Measurements from ENCODE around the gene VPS54. TPM values are rescaled to one million over a fixed set of nuclear protein-coding genes. Genes with fewer than 3 reads are reported as not detected.

VPS54 gene
- total and polyA plus RNA-seq, 7 experiments from 2014 or later, result 4.5 to 20.8 (median 14.6) TPM

DNA sequence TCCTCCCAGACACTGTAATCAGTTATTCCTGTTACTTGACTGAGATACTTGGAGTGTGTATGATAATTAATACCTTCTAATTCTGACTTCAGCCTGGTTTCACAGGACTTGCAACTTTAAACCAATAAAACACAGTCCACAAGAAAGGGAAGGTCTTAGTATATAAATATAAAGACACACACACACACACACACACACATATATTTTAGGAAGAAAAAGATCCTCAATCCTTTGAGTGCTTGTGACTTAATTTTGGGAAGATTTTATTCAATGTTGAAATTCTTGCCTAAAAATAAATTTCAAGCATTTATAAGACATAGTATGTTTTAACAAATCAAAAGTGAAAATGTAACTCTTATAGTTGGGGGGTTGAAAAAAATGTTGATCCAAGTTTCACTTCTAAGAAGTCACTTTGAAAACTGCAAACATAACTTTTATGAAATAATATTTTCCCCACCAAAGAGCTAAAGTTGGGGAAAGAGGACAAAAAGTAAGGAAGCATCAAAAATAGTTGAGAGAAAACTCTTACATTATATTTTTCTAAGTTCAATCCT, 824 bp upstream of the VPS54 start:
- no peaks in the 10 kb centered on the region for H3K27me3 Mint-ChIP-seq
- POLR2A ChIA-PET, result interaction anchor here (0.6 to 2.6 kb wide), 8 partner anchors 12 to 848 kb away, joined by 3 to 7 read pairs (median 4); no protein-coding TSS in a partner anchor
- H3K9me3 ChIP-seq (ENCODE audit: control insufficient read depth in 2 of 3, low read length in 3 of 3), result no peaks in the 10 kb centered on the region
- peaks cover 0 to 9% (median 4%) of the 10 kb centered on the region in 5 donors for H3K36me3 Mint-ChIP-seq
- no peak for ATAC-seq
- peak overlapping the region; percentile 44 for H3K4me3 ChIP-seq (ENCODE audit: low read length)
- H3K27ac ChIP-seq (ENCODE audit: low read depth, low read length), result peak overlapping the region; percentile 79
- H3K4me3 Mint-ChIP-seq, result peak overlapping the region; percentile 86 to 100 (median 93)
- no peaks in the 10 kb centered on the region for H3K27me3 ChIP-seq (ENCODE audit: control insufficient read depth in 2 of 2, insufficient read depth in 2 of 2, low read length in 2 of 2)
- CTCF ChIA-PET, result interaction anchor here (1.0 kb wide), 1 partner anchor 16 kb away, joined by 3 read pairs; no protein-coding TSS in a partner anchor
- no peaks in the 10 kb centered on the region for H3K36me3 ChIP-seq (ENCODE audit: control insufficient read depth in 2 of 3, insufficient read depth in 3 of 3, low read length in 3 of 3)
- intact Hi-C loops (cut with micrococcal nuclease), result loop anchor here (1.0 to 10.0 kb wide), 14 partner anchors 16 to 1415 kb away; partner anchors contain the start of genes MDH1 (in 2 of the 2), UGP2 (in 2 of the 2), WDPCP (in 2 of the 2) and ACTR2 (in 1 of the 2)
- peak in 1 of 9 donors; percentile 9 for DNase-seq
- H3K4me1 Mint-ChIP-seq, result peaks cover 20 to 60% (median 49%) of the 10 kb centered on the region in 7 donors
- H3K27ac Mint-ChIP-seq, result peak overlapping the region; percentile 90 to 100 (median 97)
- H3K4me1 ChIP-seq (ENCODE audit: control insufficient read depth in 2 of 2, insufficient read depth in 2 of 2, low read length in 2 of 2), result peaks cover 22 to 31% of the 10 kb centered on the region in 2 donors
- H3K9me3 Mint-ChIP-seq, result peaks cover 0 to 3% (median 0%) of the 10 kb centered on the region in 11 donors

DNA sequence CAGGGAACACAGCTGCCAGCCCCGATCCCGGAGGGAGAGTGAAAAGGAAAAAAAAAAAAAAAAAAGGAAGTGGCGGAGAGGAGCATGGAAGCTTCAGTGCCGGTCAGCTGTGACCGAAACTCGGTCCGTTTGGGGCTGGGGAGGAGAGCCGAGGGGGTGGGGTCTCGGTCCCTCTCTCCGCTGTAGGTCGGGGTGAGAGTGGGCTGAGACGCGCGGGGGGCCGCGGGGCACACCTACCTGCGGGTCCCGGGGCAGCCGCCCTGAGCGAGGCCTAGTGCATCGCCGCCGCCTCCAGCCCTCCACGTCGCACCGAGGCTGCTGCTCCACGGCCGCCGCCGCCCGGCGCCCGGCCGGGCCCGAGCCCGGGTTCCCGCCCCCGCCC, 536 bp downstream of the VPS54 start:
- H3K4me1 Mint-ChIP-seq, result peaks cover 20 to 60% (median 48%) of the 10 kb centered on the region in 7 donors
- H3K36me3 Mint-ChIP-seq, result peaks cover 0 to 9% (median 4%) of the 10 kb centered on the region in 5 donors
- DNase-seq, result peak in 2 of 9 donors; percentile 10 to 16
- Histone ChIP-seq H3K27me3 (ENCODE audit: control insufficient read depth in 2 of 2, insufficient read depth in 2 of 2, low read length in 2 of 2) (no peaks in the 10 kb centered on the region), H3K4me1 (ENCODE audit: control insufficient read depth in 2 of 2, insufficient read depth in 2 of 2, low read length in 2 of 2) (peaks cover 22 to 31% of the 10 kb centered on the region in 2 donors), H3K4me3 (ENCODE audit: low read length) (peak overlapping the region; percentile 86), H3K27ac (ENCODE audit: low read depth, low read length) (peak overlapping the region; percentile 79), H3K9me3 (ENCODE audit: control insufficient read depth in 2 of 3, low read length in 3 of 3) (no peaks in the 10 kb centered on the region), H3K36me3 (ENCODE audit: control insufficient read depth in 2 of 3, insufficient read depth in 3 of 3, low read length in 3 of 3) (no peaks in the 10 kb centered on the region)
- peak; percentile 65 for ATAC-seq
- H3K27ac Mint-ChIP-seq, result peak overlapping the region; percentile 95 to 100 (median 97)
- H3K27me3 Mint-ChIP-seq, result no peaks in the 10 kb centered on the region
- ChIA-PET CTCF (interaction anchor here (0.6 to 1.8 kb wide), 3 partner anchors 11 to 312 kb away, joined by 3 to 9 read pairs (median 3); no protein-coding TSS in a partner anchor), POLR2A (interaction anchor here (0.6 to 1.8 kb wide), 5 partner anchors 17 to 1112 kb away, joined by 3 to 7 read pairs (median 3); partner anchors contain the start of gene UGP2)
- peak overlapping the region; percentile 94 to 100 (median 98) for H3K4me3 Mint-ChIP-seq
- H3K9me3 Mint-ChIP-seq, result peaks cover 0 to 3% (median 0%) of the 10 kb centered on the region in 11 donors
- intact Hi-C loops (cut with micrococcal nuclease), result loop anchor here (1.0 to 10.0 kb wide), 13 partner anchors 18 to 1416 kb away; partner anchors contain the start of genes MDH1 (in 2 of the 2), UGP2 (in 2 of the 2), WDPCP (in 2 of the 2) and ACTR2 (in 1 of the 2)

DNA sequence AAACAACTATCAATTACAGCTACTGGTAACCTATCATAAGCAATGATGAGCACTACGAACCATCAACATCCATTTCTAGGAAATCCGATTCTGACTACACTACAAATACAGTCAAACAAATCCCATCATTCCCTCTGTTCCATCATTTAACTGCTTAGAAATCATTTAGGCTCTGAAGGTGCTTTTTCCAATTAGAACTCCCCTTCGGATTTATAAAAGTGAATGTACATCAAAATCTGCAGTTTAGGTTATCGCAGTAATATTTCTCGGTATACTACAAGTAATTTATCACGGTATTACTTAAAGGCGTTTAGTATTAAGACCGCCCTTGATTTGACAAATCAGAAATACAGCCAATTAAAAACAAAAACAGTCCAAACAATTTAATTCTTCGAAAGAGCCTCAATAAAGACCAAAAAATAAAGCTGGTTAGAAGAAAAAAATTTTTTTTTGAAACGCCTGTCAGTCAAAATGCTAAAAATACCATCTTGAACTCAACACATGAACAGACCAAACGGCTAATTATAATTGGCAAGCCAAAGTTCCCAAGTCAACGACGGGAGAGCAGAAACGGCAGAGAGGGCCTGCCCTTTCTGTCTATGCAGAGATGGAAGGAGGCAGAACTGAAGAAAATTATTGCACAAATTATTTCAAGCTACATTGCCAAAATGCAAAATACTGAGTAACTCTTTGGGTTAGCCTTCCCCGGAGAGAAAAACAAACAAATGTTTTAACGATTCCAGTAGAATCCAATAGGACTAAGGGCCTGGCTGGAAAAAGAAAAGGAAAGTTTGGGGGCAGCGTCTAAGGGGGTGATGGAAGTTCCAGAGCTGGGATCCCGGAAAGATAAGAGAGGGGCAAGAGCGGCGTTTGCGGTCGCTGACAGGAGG, 1.2 kb downstream of the VPS54 start:
- no peaks in the 10 kb centered on the region for H3K36me3 ChIP-seq (ENCODE audit: control insufficient read depth in 2 of 3, insufficient read depth in 3 of 3, low read length in 3 of 3)
- peaks cover 22 to 31% of the 10 kb centered on the region in 2 donors for H3K4me1 ChIP-seq (ENCODE audit: control insufficient read depth in 2 of 2, insufficient read depth in 2 of 2, low read length in 2 of 2)
- peak overlapping the region; percentile 94 to 100 (median 98) for H3K4me3 Mint-ChIP-seq
- no peaks in the 10 kb centered on the region for H3K27me3 ChIP-seq (ENCODE audit: control insufficient read depth in 2 of 2, insufficient read depth in 2 of 2, low read length in 2 of 2)
- CTCF ChIA-PET, result interaction anchor here (0.6 to 1.8 kb wide), 4 partner anchors 12 to 313 kb away, joined by 3 to 9 read pairs (median 3); no protein-coding TSS in a partner anchor
- H3K4me1 Mint-ChIP-seq, result peaks cover 22 to 64% (median 50%) of the 10 kb centered on the region in 7 donors
- ATAC-seq (no peak), DNase-seq (no peak)
- peak overlapping the region; percentile 95 to 100 (median 96) for H3K27ac Mint-ChIP-seq
- intact Hi-C loops (cut with micrococcal nuclease), result loop anchor here (2.0 to 10.0 kb wide), 10 partner anchors 36 to 1417 kb away; partner anchors contain the start of genes MDH1 (in 2 of the 2), UGP2 (in 2 of the 2), WDPCP (in 2 of the 2) and ACTR2 (in 1 of the 2)
- H3K27me3 Mint-ChIP-seq, result no peaks in the 10 kb centered on the region
- peaks cover 0 to 3% (median 0%) of the 10 kb centered on the region in 11 donors for H3K9me3 Mint-ChIP-seq
- H3K9me3 ChIP-seq (ENCODE audit: control insufficient read depth in 2 of 3, low read length in 3 of 3), result no peaks in the 10 kb centered on the region
- POLR2A ChIA-PET, result interaction anchor here (0.6 to 1.8 kb wide), 7 partner anchors 18 to 1112 kb away, joined by 3 to 7 read pairs (median 3); partner anchors contain the start of gene UGP2
- H3K27ac ChIP-seq (ENCODE audit: low read depth, low read length), result peak overlapping the region; percentile 79
- H3K36me3 Mint-ChIP-seq, result peaks cover 0 to 12% (median 4%) of the 10 kb centered on the region in 5 donors
- peak overlapping the region; percentile 86 for H3K4me3 ChIP-seq (ENCODE audit: low read length)

DNA sequence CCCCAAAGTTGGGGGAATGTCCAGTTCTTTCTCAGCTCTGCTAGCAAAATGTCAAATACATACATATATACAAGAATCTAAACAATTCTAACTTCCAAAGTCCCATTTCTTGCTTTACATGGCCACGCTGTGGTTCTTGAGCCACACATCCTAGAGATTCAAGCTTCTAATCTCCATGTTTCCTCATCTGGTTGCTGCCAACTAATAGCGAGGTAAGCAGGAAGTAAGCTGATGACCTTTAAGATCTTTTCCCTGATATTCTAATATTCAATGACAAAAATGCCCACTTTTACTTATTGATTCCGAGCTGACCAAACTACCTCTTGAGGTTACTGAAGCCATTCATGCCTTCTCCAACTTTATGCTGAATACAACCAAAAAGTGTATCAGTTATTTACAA, 3.3 kb downstream of the VPS54 start:
- Mint-ChIP-seq H3K27ac (peak overlapping the region in 1 of 9 donors; percentile 20), H3K4me1 (peaks cover 34 to 74% (median 58%) of the 10 kb centered on the region in 7 donors), H3K9me3 (peaks cover 0 to 3% (median 0%) of the 10 kb centered on the region in 11 donors), H3K4me3 (peak overlapping the region in 6 of 10 donors; percentile 39 to 100 (median 54)), H3K36me3 (peaks cover 0 to 21% (median 4%) of the 10 kb centered on the region in 5 donors), H3K27me3 (no peaks in the 10 kb centered on the region)
- CTCF ChIA-PET, result interaction anchor here (1.2 to 2.3 kb wide), 2 partner anchors 8 to 316 kb away, joined by 3 to 9 read pairs; no protein-coding TSS in a partner anchor
- intact Hi-C loops (cut with micrococcal nuclease), result loop anchor here (5.0 to 10.0 kb wide), 7 partner anchors 34 to 1419 kb away; partner anchors contain the start of genes UGP2 (in 2 of the 2), ACTR2 (in 1 of the 2), MDH1 (in 1 of the 2) and SPRED2 (in 1 of the 2)
- H3K9me3 ChIP-seq (ENCODE audit: control insufficient read depth in 2 of 3, low read length in 3 of 3), result no peaks in the 10 kb centered on the region
- H3K27me3 ChIP-seq (ENCODE audit: control insufficient read depth in 2 of 2, insufficient read depth in 2 of 2, low read length in 2 of 2), result no peaks in the 10 kb centered on the region
- H3K4me1 ChIP-seq (ENCODE audit: control insufficient read depth in 2 of 2, insufficient read depth in 2 of 2, low read length in 2 of 2), result peaks cover 18 to 26% of the 10 kb centered on the region in 2 donors
- ATAC-seq (no peak), DNase-seq (no peak)
- no peaks in the 10 kb centered on the region for H3K36me3 ChIP-seq (ENCODE audit: control insufficient read depth in 2 of 3, insufficient read depth in 3 of 3, low read length in 3 of 3)
- no peak overlapping the region for H3K4me3 ChIP-seq (ENCODE audit: low read length)
- no peak overlapping the region for H3K27ac ChIP-seq (ENCODE audit: low read depth, low read length)
- POLR2A ChIA-PET, result interaction anchor here (0.6 to 1.2 kb wide), 2 partner anchors 15 to 198 kb away, joined by 3 read pairs; no protein-coding TSS in a partner anchor

DNA sequence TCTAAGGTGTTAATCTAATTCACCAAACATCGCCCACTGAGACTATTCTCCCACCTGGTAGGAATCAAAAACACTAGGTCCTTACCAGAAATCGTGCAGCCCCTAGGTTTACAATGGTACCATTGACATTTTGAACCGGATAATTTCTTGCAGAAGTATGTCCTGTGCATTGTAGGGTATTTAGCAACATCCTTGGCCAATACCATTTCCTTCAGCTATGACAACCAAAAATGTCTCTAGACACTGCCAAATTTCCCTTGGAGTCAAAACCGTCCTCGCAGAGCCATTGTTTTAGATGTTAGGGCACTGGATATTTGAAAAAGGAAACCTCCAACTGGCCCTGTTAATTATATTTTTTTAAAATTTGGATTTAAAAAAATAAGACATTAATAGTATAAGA, 3.8 kb downstream of the VPS54 start:
- Histone ChIP-seq H3K36me3 (ENCODE audit: control insufficient read depth in 2 of 3, insufficient read depth in 3 of 3, low read length in 3 of 3) (no peaks in the 10 kb centered on the region), H3K9me3 (ENCODE audit: control insufficient read depth in 2 of 3, low read length in 3 of 3) (no peaks in the 10 kb centered on the region), H3K4me1 (ENCODE audit: control insufficient read depth in 2 of 2, insufficient read depth in 2 of 2, low read length in 2 of 2) (peaks cover 18 to 22% of the 10 kb centered on the region in 2 donors), H3K27me3 (ENCODE audit: control insufficient read depth in 2 of 2, insufficient read depth in 2 of 2, low read length in 2 of 2) (no peaks in the 10 kb centered on the region), H3K27ac (ENCODE audit: low read depth, low read length) (no peak overlapping the region), H3K4me3 (ENCODE audit: low read length) (no peak overlapping the region)
- Mint-ChIP-seq H3K27me3 (no peaks in the 10 kb centered on the region), H3K27ac (no peak overlapping the region), H3K4me3 (peak overlapping the region in 1 of 10 donors; percentile 20), H3K36me3 (peaks cover 0 to 21% (median 4%) of the 10 kb centered on the region in 5 donors), H3K9me3 (peaks cover 0 to 3% (median 0%) of the 10 kb centered on the region in 11 donors), H3K4me1 (peaks cover 31 to 72% (median 54%) of the 10 kb centered on the region in 7 donors)
- DNase-seq (no peak), ATAC-seq (no peak)
- ChIA-PET POLR2A (interaction anchor here (0.6 to 1.2 kb wide), 2 partner anchors 16 to 199 kb away, joined by 3 read pairs; no protein-coding TSS in a partner anchor), CTCF (interaction anchor here (0.8 to 2.3 kb wide), 3 partner anchors 9 to 316 kb away, joined by 3 to 9 read pairs (median 3); no protein-coding TSS in a partner anchor)
- intact Hi-C loops (cut with micrococcal nuclease), result loop anchor here (5.0 to 10.0 kb wide), 7 partner anchors 33 to 1419 kb away; partner anchors contain the start of genes UGP2 (in 2 of the 2), ACTR2 (in 1 of the 2), MDH1 (in 1 of the 2) and SPRED2 (in 1 of the 2)
